SW480 (cell line): Measurements from ENCODE around the gene TAL1.

Experiments
- DNase-seq: peaks from one replicate; pipeline ENCODE4 v3.0.0-alpha.2; 2016; ENCODE audit warnings: low spot score

Gene TAL1

DNA sequence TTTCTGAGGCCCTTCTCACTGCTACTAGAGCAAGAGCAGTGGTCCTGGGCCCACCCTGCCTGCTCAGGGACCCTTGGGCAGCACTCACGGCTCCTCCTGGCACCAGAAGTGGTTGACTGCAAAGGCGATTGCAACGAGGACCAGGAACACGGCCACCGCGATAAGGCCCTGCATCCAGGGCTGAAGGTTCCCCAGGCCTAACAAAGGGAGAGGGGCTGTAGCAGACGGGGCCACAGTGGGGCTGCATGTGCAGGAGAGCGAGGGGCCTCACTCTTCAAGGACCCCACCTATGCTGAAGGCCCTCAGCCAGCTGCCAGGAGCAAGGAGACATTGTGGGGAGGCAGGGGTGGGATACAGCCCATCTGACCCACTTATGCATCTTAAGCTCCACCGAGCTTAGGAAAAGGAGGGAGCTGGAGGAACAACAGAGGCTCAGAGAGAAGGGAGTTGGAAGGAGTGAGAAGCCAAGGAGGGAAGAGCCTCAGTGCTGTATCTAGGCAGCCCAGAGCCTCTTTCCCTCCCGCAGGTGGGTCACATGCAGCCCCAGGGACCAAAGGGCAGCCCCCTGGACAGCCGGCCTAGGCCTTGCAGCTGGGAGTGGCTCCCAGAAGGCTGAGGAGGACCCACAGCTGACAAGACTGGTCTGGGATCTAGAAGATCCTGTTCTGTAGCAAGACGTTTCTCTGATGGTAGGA, 44.6 kb downstream of the TAL1 start:
- no peak for DNase-seq

DNA sequence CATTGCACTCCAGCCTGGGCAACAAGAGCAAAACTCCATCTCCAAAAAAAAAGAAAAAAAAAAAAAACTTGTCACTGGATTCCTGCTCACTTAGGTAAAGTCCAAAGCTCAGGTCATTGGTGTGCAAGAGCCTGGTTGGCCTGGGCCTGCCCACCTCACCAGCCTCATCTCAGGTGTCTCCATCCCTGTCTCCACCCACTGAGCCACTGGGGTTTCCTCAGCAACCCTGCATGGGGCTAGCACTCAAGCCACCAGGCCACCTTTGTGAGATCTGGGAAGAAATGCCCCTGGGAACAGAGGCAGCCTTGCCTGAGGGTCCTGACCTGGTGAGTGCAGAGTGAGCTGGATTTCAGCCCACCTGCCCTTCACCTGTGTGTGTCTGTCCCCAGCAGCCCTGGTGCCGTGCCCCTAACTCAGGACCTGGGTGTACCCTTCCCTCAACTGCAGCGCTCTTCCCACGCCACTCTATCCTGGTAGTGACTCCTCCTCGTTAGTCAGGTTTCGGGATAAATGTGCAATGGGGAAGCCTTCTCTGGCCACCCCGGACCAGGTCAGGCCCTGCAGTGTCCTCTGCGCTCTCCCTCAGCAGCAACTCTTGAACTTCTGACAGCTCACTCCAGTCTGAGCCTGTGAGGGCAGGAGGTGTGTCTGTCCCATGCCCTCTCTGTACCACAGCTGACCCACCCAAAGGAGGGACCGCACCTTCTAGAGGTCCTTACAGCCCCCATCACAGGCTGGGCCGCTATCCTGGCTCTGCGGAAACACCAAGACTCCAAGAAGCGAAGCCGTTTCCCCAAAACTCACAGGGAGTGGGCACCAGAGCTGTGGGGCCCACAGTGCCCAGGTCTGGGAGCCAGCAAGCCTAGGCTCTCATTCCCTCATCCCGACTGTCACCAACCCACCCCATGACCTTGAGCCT, 45.5 kb downstream of the TAL1 start:
- DNase-seq = no peak

DNA sequence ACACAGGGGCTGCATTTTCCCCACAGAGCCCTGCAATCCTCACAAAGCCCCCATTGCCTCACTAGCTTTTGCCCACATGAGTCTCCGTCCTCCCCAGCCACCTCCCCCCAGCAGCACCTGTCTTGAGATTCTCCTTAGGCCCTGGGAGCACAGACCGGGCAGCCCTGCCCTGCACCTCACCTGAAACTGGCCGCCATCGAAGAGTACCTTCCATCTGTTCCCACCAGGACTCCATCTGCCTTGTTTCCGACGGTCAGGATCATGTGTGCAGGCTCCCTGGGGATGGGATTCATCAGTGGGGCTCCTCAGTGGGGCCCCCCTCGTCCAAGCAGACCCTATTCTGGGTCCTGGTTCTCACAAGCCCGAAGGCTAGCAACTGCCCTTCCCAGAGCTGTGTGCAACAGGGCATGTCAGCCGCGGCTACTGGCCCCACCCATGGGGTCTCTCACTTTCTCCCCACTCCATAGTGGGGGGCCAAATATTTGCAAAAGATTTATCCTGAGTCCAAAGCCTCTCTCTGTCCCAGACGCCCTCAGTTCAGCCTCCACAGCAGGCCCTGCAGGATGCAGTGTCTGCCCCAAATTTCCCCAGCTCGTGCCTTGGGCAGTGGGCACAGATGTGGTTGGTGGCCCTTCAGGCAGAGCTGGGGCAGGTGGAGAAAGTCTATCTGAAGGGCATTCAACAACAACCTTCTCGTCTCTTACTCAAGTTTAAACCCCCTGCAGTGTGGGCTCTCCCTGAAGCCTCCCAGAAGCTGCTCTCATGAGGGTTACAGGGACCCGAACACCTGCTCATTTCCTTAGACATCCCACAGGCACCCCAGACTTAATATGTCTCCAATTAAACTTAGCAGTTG, 47.0 kb downstream of the TAL1 start:
- no peak for DNase-seq

DNA sequence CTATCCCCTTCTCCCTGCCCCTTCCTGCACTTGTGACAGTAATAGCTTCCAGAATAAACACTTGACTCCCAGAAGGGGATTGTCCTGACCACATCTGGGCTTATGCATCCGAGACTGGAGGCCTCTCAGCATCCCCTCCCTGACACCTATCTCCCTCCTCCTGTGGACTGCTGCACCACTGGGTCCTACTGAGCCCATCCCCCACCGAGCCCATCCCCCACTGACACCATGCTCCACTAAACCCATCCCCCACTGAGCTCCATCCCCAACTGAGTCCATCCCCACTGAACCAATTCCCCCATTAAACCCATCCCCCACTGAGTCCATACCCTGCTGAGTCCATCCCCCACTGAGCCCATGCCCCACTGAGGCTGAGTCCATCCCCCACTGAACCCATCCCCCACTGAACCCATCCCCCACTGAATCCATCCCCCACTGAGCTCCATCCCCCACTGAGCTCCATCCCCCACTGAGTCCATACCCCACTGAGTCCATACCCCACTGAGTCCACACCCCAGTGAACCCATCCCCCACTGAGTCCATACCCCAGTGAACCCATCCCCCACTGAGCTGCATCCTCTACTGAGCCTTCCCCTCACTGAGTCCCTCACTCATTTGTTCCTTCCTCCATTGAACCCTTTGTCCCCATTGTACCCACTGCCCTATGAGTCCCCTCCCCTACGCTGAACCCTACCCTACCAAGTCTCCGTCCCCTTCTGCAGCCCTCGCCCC, 47.8 kb downstream of the TAL1 start:
- DNase-seq = no peak

DNA sequence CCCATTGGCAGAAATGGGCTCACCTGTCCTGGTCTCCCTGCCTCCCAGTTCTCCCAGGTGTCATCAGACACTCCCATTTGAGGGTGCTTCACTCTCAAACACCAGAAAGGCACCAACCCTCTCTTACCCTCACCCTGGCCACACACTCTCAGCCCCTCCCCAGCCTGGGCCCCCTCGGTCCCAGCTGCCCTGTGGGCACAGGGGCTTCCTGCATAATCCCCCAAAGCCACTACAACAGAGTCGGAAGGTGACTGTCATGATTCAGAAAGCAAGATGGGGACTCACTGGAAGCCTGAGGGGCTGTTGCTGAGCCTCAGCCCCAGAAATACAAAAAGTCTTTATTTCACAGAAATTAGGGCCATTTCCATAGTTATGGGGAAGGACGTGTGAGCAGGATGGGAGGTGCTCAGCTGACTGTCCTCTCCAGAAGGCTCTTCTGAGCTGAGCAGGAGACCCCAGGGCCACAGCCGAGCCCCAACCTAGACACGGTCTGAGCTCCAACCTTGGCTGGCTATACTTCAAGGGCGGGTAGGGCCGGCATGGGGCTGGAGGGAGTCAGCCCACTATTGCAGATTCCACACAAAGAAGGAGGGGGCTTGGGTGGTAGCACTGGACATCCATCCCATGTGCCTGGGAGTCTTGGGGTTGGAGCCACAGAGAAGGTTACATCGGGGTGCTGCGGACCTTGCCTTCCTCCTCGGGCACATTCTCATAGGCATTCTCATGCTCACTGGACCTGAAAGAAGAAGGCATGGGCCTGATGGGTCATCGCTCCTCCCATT, 48.5 kb downstream of the TAL1 start:
- no peak for DNase-seq

DNA sequence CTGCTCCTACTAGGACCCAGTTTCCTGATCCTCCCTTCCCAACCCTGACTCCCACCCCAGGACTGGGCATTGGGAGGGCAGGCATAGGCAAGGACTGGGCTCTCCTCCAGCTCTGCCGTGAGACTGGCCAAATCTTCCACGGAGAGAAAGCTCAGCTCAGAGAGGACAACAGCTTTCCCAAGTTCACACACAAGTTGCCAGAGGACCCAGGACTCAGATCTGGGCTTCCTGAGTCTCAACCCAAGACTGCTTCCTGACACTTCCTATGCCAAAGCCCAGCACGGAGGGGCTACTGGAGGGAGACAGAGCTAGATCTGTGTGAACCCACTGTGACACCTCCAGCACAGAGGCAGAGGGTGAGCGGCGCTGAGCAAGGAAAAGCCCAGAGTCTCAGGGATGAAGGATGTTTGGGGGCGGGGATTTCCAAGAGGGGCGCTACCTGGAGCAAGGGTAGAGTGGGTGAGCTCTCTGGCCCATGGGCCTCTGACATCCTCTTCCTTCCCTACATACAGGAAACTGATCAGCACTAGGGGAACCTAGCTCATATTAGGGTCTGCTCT, 49.3 kb downstream of the TAL1 start:
- no peak for DNase-seq

DNA sequence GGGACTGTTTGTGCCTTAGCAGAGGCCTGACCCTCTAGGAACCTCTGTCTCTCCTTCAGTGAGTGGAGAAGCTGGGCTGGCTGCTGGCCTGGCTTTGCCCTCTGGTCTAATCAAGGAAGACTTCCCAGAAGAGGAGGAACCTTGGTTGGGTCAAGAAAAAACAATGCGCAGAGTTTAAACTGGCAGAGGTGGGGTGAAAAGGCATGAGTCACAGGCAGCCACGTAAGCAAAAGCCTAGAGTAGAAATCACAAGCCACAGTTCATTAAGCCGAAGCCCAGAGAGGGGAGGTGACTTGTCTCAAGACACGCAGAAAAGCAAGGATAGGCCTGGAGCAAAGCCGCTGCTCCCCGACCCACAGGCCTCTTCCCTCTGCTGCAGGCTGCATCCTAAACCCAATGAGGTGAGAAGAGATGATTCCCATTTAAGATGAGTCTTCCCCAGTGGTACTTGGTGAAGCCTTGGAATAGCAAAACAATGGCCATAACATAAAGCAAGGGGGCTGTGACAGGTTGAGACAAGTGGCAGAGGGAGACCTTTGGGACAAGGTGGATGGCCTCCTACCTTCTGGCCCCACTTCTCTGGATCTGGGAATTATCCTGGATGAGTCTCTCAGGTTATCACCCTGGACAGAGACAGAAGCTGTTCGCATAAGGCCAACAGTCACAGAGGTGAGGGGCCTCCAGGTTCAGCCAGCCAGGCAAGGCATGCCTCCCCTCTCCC, 49.9 kb downstream of the TAL1 start:
- no peak for DNase-seq

DNA sequence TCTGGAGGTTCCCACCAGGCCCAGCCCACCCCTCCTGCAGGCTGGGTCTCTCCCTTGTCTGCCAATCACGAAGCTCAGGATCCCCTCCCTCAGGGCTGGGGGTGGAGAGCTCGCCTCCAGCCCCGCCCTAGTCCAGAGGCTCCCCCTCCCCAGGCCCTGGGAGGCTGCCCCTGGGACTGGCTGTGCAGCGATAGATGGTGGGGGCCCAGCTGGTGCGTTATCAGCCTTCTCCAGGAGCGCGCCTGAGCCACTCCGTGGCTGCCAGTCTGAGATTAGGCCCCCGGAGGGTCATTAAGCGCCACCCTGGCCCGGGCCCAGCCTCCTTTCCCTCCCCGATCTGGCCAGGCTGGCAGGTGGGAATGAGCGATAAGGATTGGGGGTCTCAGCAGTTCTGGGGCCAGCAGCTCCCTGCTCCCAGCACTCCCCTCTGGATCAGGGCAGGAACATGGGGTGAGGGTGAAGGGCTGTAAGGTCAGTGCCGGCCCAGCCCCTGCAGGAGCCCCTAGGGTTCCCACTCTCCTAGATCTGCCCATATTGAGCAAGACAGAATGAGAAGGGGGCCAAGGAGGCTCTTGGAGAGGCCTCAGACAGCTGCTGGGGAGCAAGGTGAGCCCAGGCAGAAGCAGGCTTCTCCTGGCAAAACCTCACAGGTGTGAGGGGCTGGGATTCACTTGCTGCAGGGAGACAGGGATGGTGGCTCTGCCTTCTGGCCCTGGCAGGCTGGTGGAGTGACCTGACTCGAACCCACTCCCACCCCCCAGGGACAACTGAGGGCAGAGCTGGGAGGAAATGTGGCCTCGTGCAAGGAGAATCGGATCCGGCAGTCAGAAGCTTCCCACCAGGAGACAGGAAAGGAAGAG, 50.7 kb downstream of the TAL1 start:
- no peak for DNase-seq

DNA sequence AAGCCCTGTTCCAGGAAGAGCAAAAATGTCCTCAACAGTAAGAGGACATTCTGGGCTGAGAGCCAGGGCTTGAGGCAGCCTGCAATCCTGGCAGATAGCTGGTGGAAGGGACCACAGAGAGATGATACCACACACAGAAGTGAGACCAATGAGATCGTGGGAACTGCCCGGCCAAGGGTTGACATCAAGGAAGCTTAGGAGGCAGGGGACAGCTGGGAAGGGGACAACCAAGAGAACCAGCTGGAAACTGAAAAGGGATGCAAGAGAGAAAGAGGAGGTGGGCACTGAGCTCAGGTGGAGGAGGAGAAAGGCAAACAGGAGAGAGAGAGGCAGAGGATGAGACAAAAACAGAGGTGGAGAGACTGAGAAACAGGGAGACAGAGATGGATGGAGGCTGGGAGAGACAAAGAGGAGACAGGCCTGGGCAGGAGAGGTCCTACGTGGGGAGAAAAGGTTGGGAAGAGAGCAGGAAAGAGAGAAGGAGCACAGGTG, 51.4 kb downstream of the TAL1 start:
- DNase-seq = no peak

DNA sequence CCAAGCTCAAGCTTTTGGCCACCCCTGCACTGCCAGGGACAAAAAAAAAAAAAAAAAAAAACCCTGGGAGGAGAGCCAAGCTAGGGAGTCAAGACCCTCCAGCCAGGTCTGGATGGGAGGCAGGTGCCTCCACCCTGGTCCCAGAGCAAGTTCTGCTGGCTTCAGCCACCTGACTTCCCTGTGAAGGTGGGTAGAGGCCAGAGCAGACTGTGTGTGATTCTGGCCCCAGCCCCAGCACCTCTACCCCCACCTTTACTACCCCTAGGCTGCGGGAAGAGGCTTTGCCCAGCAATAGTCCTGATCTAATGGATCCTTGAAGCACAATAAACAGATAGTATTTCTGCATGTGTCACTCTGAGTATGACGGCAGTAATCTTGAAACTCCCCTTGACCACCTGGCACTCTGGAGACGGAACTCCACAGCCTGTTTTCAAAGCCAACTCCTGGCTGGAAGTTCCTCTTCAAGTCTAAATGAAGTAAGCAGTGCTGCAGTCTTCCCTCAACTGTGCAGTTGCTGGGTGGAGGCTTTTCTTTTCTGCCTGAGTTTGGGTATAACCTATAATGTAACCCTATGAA, 51.9 kb downstream of the TAL1 start:
- DNase-seq = no peak

DNA sequence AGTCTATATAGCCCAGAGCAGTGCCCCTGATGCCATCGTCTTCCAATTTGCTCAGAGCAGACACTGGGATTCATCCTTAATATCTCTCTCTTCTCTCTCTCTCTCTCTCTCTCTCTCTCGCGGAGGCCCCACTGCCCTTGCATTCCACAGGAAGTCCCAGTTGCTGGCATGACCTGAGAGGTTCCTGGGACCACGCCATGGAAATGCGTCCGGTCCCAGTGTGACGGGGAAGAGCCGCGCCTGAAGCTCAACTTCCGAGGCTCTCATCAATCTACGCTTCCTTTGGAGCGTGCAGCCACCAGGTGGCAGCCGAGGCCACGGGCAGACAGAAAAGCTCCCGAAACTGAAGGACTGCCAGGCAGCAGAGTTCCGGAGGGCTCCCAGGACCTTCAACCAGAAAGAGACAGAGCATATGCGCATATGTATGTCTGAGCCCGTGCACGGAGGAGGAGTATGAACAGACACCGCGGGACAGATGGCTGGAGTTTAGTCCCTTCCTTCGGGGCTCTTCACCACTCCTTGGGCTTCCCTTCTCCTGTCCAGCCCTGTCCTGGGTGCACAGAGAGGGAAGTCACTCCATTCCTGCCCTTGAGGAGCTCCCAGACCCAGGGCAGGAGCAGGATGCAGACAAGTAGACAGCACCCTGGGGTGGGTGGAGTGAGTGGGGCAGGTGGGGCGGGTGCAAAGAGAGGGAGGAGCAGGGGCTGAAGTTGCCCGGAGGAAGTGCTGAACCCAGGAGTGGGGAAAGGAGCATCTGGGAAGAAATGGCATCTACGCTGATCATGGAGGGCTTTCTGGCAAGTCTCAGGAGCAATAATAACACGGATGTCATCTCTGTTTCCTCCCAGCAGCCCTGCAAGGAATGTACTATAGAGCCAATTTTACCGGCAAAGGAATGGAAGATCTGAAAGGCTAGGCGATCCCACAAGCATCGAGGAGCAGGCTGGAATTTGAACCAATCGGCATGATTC, 52.7 kb downstream of the TAL1 start:
- peak; percentile 86 for DNase-seq

DNA sequence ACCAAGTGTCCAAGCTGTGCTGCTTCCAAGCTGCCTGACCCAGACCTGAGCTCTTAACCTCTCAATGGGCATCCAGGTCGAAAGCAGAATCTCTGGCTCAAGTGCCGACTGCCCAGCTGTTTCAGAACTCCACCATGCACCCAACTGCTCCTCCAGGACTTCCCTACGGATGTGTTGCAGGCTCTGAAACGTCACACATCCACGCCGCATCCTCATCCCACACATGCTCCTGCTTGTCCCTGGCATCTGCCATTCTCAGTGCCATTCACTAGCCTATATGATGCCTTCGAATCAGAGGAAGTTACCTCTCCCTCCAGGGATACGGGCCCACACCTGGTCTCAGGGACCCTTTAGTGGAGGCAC, 53.4 kb downstream of the TAL1 start:
- no peak for DNase-seq

DNA sequence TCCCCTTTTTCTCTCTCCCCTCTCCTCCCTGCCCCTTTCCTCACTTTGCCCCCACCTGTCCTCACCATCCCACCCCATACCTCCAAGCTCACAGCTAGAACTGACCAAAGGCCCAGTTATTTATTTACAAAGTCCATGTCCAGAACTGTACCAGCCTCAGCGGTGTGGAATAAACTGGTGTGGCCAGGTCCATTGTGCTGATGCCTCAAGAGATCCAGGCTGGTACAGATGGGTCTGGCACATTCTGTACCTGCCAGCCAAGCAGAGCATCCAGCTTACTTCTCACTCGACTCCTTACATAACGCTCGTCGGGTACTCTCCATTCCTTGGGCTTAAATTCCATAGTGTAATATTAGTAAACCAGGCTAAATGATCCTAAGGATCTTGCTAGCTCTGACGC, 54.0 kb downstream of the TAL1 start:
- DNase-seq = no peak

DNA sequence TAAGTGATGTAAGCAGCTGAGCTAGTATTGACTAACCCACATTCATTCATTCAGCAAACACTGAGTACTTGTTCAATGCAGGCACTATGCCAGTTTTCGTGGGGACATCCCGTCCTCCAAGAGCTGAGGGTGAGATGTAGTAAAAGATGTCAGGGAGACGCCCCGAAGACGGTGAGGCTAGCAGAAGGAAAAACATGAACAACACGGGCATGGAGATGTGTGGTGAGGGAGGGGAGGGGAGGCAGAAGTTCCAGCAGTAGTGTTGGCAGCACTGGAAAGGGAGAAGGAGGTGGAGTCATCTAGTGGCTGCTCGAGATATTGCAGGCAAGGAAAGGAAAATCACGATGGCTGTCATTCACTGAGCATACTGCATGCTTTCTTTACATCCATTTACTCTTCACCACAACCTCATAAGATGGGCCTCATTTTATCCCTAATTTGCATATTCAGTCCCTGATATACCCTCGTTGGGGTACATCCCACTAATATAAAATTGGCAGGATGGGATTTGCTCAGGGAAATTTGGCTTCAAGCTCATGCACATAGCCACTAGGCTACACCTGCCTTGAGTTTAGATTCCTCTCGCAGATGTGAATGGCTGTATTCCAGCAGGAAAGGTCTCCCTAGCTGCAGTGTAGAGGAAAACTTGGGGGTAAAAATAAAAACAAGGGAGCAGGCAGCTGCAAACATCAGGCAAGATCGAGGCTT, 56.6 kb downstream of the TAL1 start:
- DNase-seq = peak; percentile 59

DNA sequence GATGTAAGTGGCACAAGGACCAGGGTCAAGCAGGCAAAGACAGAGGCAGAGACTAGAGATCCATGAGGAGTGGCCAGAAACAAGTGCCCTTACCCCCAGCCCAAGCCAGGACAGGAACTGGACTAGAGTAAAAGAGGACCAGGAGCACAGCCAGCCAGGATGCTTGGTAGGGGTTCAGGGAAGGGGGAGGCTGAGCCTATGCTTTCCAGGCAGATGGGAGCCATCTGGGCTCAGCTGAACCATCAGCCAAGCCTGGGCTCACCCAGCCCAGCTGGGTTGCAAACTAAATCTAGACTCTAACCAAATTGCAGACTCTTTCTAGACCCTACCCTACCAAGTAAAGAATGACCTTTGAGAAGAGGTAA, 57.4 kb downstream of the TAL1 start:
- no peak for DNase-seq

DNA sequence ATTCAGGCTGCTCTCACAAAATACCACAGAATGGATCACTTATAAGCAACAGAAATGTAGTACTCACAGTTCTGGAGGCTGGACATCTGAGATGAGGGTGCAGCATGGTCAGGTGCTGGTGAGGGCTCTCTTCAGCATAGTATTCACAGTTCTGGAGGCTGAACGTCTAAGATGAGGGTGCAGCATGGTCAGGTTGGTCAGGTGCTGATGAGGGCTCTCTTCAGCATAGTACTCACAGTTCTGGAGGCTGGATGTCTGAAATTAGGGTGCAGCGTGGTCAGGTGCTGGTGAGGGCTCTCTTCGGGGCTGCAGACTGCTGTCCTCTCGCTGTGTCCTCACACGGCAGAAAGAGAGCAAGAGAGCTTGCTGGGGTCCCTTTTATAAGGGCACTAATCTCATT, 59.2 kb downstream of the TAL1 start:
- DNase-seq = no peak
